ENCODE data around the gene RNF144B. TPM values are rescaled to one million over a fixed set of nuclear protein-coding genes. Genes with fewer than 3 reads are reported as not detected.

The RNF144B gene
- total and polyA plus RNA-seq, 2 of the 13 experiments (the other 11 are each of a cell fraction or from before 2014, with no cell fraction given): 1.8 to 4.3 TPM

GRCh38 chr6:18388942-18389341 is 1.8 kb downstream of the RNF144B start (continued):
- TF ChIP-seq NR2F6 (IDR thresholded peaks at IDR 0.05): no peak
- peak; percentile 18; the same call in 1 of the 2 replicates for TF ChIP-seq NR2F6 (CRISPR knock-in tag; IDR thresholded peaks at IDR 0.05)
- TF ChIP-seq MBNL3 (CRISPR knock-in tag; conservative IDR thresholded peaks at IDR 0.05): no peak
- no peak for TF ChIP-seq HOXA3 (CRISPR knock-in tag; IDR thresholded peaks at IDR 0.05)
- no peak for TF ChIP-seq ZBTB40 (IDR thresholded peaks at IDR 0.05)
- no peak for TF ChIP-seq ZBTB40 (CRISPR knock-in tag; IDR thresholded peaks at IDR 0.05)
- TF ChIP-seq ZNF780A (CRISPR knock-in tag; IDR thresholded peaks at IDR 0.05): no peak
- no peak for TF ChIP-seq FOXA1 (IDR thresholded peaks at IDR 0.05)
- TF ChIP-seq FOXA1 (CRISPR knock-in tag; IDR thresholded peaks at IDR 0.05): peak; percentile 49; the same call in 1 of the 2 replicates
- TF ChIP-seq ZNF549 (CRISPR knock-in tag; IDR thresholded peaks at IDR 0.05): no peak
- TF ChIP-seq ATF1 (CRISPR knock-in tag; IDR thresholded peaks at IDR 0.05): no peak
